AG09319 (cell line): Measurements from ENCODE around the gene RPS21.
"Not testable (repeated sequence)": the region's sequence is repeated elsewhere in the genome, so short reads cannot be mapped to it uniquely, and the experiment has no call there.

Experiments
- DNase-seq: peaks from one replicate; pipeline ENCODE4 v3.0.0-alpha.2; 2010; ENCODE audit warnings: low read depth; ENCODE audit errors: extremely low read depth
- TF ChIP-seq, protein P1 (sequence below): IDR thresholded peaks from 2 replicates; pipeline ENCODE4 v1.5.1; 2011; ENCODE audit warnings: low read depth, mild to moderate bottlenecking, inconsistent platforms, low read length, moderate library complexity

RPS21 gene

GRCh38 chr20:62420846-62421715 is 34.2 kb downstream of the RPS21 start:
- DNase-seq, result no peak

DNA sequence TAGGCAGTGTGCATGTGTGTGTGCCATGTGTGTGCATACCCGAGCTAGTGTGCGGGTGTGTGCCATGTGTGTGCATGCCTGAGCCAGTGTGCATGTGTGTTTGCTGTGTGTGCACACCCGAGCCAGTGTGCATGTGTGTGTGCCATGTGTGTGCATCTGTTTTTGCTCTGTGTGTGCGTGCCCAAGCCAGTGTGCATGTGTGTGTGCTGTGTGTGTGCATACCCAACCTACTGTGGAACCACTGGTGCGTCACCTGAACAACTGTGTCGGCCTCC is 34.8 kb downstream of the RPS21 start:
- TF ChIP-seq, protein P1, sequence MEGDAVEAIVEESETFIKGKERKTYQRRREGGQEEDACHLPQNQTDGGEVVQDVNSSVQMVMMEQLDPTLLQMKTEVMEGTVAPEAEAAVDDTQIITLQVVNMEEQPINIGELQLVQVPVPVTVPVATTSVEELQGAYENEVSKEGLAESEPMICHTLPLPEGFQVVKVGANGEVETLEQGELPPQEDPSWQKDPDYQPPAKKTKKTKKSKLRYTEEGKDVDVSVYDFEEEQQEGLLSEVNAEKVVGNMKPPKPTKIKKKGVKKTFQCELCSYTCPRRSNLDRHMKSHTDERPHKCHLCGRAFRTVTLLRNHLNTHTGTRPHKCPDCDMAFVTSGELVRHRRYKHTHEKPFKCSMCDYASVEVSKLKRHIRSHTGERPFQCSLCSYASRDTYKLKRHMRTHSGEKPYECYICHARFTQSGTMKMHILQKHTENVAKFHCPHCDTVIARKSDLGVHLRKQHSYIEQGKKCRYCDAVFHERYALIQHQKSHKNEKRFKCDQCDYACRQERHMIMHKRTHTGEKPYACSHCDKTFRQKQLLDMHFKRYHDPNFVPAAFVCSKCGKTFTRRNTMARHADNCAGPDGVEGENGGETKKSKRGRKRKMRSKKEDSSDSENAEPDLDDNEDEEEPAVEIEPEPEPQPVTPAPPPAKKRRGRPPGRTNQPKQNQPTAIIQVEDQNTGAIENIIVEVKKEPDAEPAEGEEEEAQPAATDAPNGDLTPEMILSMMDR, result no peak
- no peak for DNase-seq

More at GRCh38 chr20:62420846-62421715, 34.2 kb downstream of the RPS21 start:
- TF ChIP-seq, protein P1, result no peak

- DNase-seq, result no peak
- TF ChIP-seq, protein P1, result no peak
Measured at GRCh38 chr20:62422636-62423325, 35.9 kb downstream of the RPS21 start.

GRCh38 chr20:62423326-62423706 is 36.4 kb downstream of the RPS21 start:
- TF ChIP-seq, protein P1, result no peak
- no peak for DNase-seq

DNA sequence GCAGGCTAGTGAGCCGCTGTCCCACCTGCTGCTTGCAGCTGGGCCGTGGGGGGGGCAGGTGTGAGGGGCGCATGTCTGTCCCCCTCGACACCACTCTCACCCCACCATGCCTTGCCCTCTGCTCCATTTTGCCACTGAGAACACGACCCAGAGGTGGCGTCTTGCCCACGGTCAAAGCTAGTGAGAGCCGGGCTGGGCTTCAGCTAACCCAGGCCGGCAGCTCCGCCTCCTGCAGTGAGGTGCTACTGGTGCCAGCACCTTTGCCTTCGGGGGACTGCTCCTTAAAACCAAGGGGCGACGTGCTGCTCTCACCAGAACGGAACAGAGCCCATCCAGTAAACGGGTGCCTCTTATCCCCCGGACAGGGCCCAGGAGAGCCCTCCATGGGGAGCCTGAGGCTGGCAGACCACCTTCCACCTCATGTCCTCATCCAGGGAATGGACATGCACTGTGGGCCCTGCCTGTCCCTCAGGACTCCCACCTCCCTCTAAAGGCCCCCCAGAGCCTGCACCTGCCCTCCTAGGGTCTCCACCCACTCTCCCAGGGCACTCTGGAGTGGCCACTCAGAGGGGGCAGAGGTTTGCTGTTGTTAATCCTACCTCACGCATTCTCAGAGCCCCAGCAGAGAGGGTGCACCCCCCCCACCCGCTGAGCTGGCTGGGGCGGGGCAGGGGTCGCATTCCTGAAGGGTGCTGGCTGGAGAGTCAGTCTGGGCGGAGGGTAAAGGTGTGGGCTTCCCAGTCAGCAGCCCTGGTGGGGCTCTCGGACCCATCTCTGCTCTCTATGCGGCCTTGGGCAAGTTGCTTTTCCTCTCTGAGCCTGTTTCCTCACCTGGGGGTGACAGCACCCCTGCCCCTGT is 37.6 kb downstream of the RPS21 start:
- TF ChIP-seq, protein P1, result no peak
- no peak for DNase-seq

DNA sequence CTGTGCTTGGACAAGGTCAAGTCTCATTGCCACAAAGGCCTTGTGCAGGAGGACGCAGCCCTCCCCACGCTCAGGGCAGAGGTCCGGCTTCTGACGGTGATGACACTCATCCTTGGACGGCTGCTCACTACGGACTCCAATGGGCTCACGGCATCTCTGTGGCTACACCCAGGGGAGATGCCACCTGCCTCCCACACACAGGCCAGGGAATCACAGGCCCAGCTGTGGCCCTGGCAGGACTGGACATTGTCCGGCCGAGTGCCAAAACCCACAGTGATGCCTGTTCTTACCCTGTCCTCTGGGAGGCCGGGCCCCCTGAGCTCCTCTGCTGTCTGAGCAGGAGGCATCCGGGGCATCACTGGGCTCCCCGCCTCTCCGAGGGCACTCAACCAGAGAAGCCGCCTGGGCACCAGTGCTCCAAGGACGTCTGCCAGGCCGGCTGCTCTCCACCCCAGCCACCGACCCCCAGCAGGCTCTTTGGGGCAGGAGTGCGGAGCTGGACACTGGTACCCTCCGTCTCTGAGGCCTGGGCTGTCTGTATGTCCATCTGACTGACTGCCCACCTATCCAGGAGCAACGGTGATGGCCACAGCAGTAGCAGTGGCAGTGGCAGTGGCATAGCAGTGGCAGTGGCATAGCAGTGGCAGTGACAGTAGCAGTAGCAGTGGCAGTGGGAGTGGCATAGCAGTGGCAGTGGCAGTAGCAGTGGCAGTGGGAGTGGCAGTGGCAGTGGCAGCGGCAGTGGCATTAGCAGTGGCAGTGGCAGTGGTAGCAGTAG is 38.6 kb downstream of the RPS21 start:
- no peak for DNase-seq
- TF ChIP-seq, protein P1, result no peak

GRCh38 chr20:62426059-62426348 is 39.1 kb downstream of the RPS21 start:
- not testable (repeated sequence) for DNase-seq
